ENCODE results near the gene DLX3. TPM values are rescaled to one million over a fixed set of nuclear protein-coding genes. Genes with fewer than 3 reads are reported as not detected.

DLX3 gene
- total RNA-seq, 3 donors from 2014 or later: 0.44 to 0.98 TPM; not detected in 1

- no peak for DNase-seq (ENCODE audit: low spot score in 2 of 2)
- Histone ChIP-seq H3K27me3 (peaks cover 3 to 75% of the 10 kb centered on the region in 2 donors), H3K27ac (no peak overlapping the region), H3K9me3 (no peaks in the 10 kb centered on the region), H3K4me3 (no peak overlapping the region), H3K36me3 (no peaks in the 10 kb centered on the region), H3K4me1 (peaks cover 0 to 5% of the 10 kb centered on the region in 2 donors)
- TF ChIP-seq CTCF (IDR thresholded peaks at IDR 0.05) (no peak), POLR2AphosphoS5 (IDR thresholded peaks at IDR 0.05) (no peak), POLR2A (IDR thresholded peaks at IDR 0.05) (no peak)
- intact Hi-C loops (cut with DNase I; ENCODE audit: low total_unique reads): no loop called here
Measured at GRCh38 chr17:49975531-49975930, 19.5 kb downstream of the DLX3 start.

GRCh38 chr17:49973271-49973615 lies 21.8 kb downstream of the DLX3 start:
- H3K27ac ChIP-seq: no peak overlapping the region
- peaks cover 0 to 11% of the 10 kb centered on the region in 2 donors for H3K4me1 ChIP-seq
- H3K36me3 ChIP-seq: no peaks in the 10 kb centered on the region
- no peak overlapping the region for H3K4me3 ChIP-seq
- H3K9me3 ChIP-seq: no peaks in the 10 kb centered on the region
- DNase-seq (ENCODE audit: low spot score in 2 of 2): no peak
- intact Hi-C loops (cut with DNase I; ENCODE audit: low total_unique reads): no loop called here
- peaks cover 11 to 79% of the 10 kb centered on the region in 2 donors for H3K27me3 ChIP-seq
- TF ChIP-seq POLR2AphosphoS5 (IDR thresholded peaks at IDR 0.05) (no peak), POLR2A (IDR thresholded peaks at IDR 0.05) (no peak), CTCF (IDR thresholded peaks at IDR 0.05) (no peak)

GRCh38 chr17:49972486-49973270 lies 22.3 kb downstream of the DLX3 start:
- peak overlapping the region in 1 of 3 donors; percentile 59 for H3K4me3 ChIP-seq
- peaks cover 0 to 11% of the 10 kb centered on the region in 2 donors for H3K4me1 ChIP-seq
- no peak for DNase-seq (ENCODE audit: low spot score in 2 of 2)
- TF ChIP-seq POLR2A (IDR thresholded peaks at IDR 0.05): no peak
- no peak for TF ChIP-seq POLR2AphosphoS5 (IDR thresholded peaks at IDR 0.05)
- TF ChIP-seq CTCF (IDR thresholded peaks at IDR 0.05): no peak
- H3K27ac ChIP-seq: no peak overlapping the region
- no peaks in the 10 kb centered on the region for H3K36me3 ChIP-seq
- H3K9me3 ChIP-seq: no peaks in the 10 kb centered on the region
- H3K27me3 ChIP-seq: peaks cover 11 to 79% of the 10 kb centered on the region in 2 donors
- intact Hi-C loops (cut with DNase I; ENCODE audit: low total_unique reads): no loop called here

GRCh38 chr17:49971848-49972485 lies 23.1 kb downstream of the DLX3 start:
- H3K4me1 ChIP-seq: peaks cover 0 to 11% of the 10 kb centered on the region in 2 donors
- peaks cover 11 to 85% of the 10 kb centered on the region in 2 donors for H3K27me3 ChIP-seq
- no peak for DNase-seq (ENCODE audit: low spot score in 2 of 2)
- intact Hi-C loops (cut with DNase I; ENCODE audit: low total_unique reads): no loop called here
- H3K36me3 ChIP-seq: no peaks in the 10 kb centered on the region
- peak overlapping the region in 1 of 3 donors; percentile 59 for H3K4me3 ChIP-seq
- no peak overlapping the region for H3K27ac ChIP-seq
- no peaks in the 10 kb centered on the region for H3K9me3 ChIP-seq
- TF ChIP-seq POLR2AphosphoS5 (IDR thresholded peaks at IDR 0.05) (no peak), POLR2A (IDR thresholded peaks at IDR 0.05) (no peak), CTCF (IDR thresholded peaks at IDR 0.05) (no peak)

Data from breast epithelium (tissue), 4 donors.